Astrocyte (in vitro differentiated cells and primary cell): ENCODE data around the gene NAA11.

Experiments
- CTCF ChIP-seq: IDR thresholded peaks from 2 replicates; pipeline ENCODE4 v1.5.1; 2011; ENCODE audit warnings: low read depth, mild to moderate bottlenecking, inconsistent platforms, low read length, moderate library complexity; ENCODE audit not compliant: insufficient read depth
- EZH2 ChIP-seq: IDR thresholded peaks from 2 replicates; pipeline ENCODE4 v1.6.1; 2012; ENCODE audit warnings: mild to moderate bottlenecking, low read length, inconsistent platforms; ENCODE audit not compliant: insufficient read depth

DNA sequence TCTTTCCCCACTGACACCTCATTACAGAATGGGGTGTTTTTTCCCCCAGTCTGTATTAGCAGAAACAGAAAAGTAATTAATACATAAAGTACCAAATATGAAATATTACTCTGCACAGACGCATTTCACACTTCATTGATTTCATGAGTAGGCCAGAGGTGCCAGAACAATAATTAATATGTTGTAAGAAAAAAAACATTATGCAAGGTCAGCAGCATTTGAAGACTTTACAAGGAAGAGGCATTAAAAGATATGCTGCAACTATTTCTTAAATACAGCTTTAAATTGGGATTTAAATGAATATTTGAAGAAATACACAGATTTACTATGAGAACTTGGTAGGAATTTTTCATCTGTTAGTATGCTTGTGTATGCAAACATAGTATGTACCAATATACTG, 37.7 kb downstream of the NAA11 start:
- TF ChIP-seq CTCF (no peak), EZH2 (no peak)
